Hypothalamus (tissue), 51 donors: ENCODE measurements around the gene HECTD1.
A peak's percentile ranks its signal among the peaks of the same experiment; 100 is the strongest.
"Not testable (repeated sequence)": the region's sequence is repeated elsewhere in the genome, so short reads cannot be mapped to it uniquely, and the experiment has no call there.

Source experiments
- DNase-seq, 51 donors: peaks; one replicate each; lab custom pipeline; 2025; lab: John Stamatoyannopoulos, UW

The HECTD1 gene

GRCh38 chr14:31096255-31096654 lies 111.3 kb downstream of the HECTD1 start:
- no peak for DNase-seq

- not testable (repeated sequence) for DNase-seq
These were observed 111.8 kb downstream of the HECTD1 start for GRCh38 chr14:31095817-31096216.

- not testable (repeated sequence) for DNase-seq
These were observed 113.4 kb downstream of the HECTD1 start for GRCh38 chr14:31093884-31094839.

- DNase-seq, result no peak
These were observed 115.4 kb downstream of the HECTD1 start for GRCh38 chr14:31092160-31092708.

- DNase-seq, result peak in 1 of 51 donors; percentile 2
These were observed 116.5 kb downstream of the HECTD1 start for GRCh38 chr14:31090883-31091764.

GRCh38 chr14:31086466-31086865 lies 121.1 kb downstream of the HECTD1 start:
- not testable (repeated sequence) for DNase-seq

- no peak for DNase-seq
These were observed 122.6 kb downstream of the HECTD1 start for GRCh38 chr14:31085027-31085426.

- DNase-seq, result no peak
These were observed 123.2 kb downstream of the HECTD1 start for GRCh38 chr14:31084385-31084784.

GRCh38 chr14:31083781-31084180 lies 123.8 kb downstream of the HECTD1 start:
- DNase-seq, result no peak

GRCh38 chr14:31080484-31080883 lies 127.1 kb downstream of the HECTD1 start:
- no peak for DNase-seq

GRCh38 chr14:31080056-31080455 lies 127.5 kb downstream of the HECTD1 start:
- no peak for DNase-seq

GRCh38 chr14:31078766-31079165 lies 128.8 kb downstream of the HECTD1 start:
- DNase-seq, result no peak

- DNase-seq, result no peak
These were observed 132.4 kb downstream of the HECTD1 start for GRCh38 chr14:31075144-31075543.

- no peak for DNase-seq
These were observed 136.4 kb downstream of the HECTD1 start for GRCh38 chr14:31071151-31071550.

- DNase-seq, result no peak
These were observed 137.2 kb downstream of the HECTD1 start for GRCh38 chr14:31070431-31070830.

GRCh38 chr14:31069343-31069742 lies 138.2 kb downstream of the HECTD1 start:
- DNase-seq, result no peak

GRCh38 chr14:31068235-31068634 lies 139.4 kb downstream of the HECTD1 start:
- no peak for DNase-seq

GRCh38 chr14:31062908-31063307 lies 144.7 kb downstream of the HECTD1 start:
- DNase-seq, result not testable (repeated sequence)

- no peak for DNase-seq
These were observed 147.2 kb downstream of the HECTD1 start for GRCh38 chr14:31060253-31060875.

GRCh38 chr14:31059152-31059924 lies 148.3 kb downstream of the HECTD1 start:
- DNase-seq, result no peak
